HepG2 (cell line): ENCODE results near the gene CGREF1. TPM values are rescaled to one million over a fixed set of nuclear protein-coding genes. Genes with fewer than 3 reads are reported as not detected.

Experiments
- ELK4 ChIP-seq: sonication (generic); formaldehyde crosslinking; IDR thresholded peaks from 2 replicates; pipeline ENCODE4 v1.9.0; 2021; ENCODE audit warnings: missing genetic modification reagents, borderline replicate concordance
- EP300 ChIP-seq, 3 experiments: sonication (generic) in 1 of 3; formaldehyde crosslinking in 1 of 3; IDR thresholded peaks; 2 replicates each; pipeline versions ENCODE4 v1.5.1 to v1.6.1; 2011 to 2020; ENCODE audit warnings: low read depth in 2 of 3, low read length in 2 of 3, borderline replicate concordance in 1 of 3, improper control_type of control experiment in 1 of 3, mild to moderate bottlenecking in 1 of 3, missing genetic modification reagents in 1 of 3, moderate library complexity in 1 of 3
- HDAC1 ChIP-seq: sonication (generic); formaldehyde crosslinking; IDR thresholded peaks from 2 replicates; pipeline ENCODE4 v1.5.1; 2020; ENCODE audit warnings: mild to moderate bottlenecking, missing genetic modification reagents
- RARA ChIP-seq: IDR thresholded peaks from 2 replicates; pipeline ENCODE4 v1.6.1; 2016; ENCODE audit warnings: missing genetic modification reagents, missing compliant biosample characterization
- SYNCRIP ChIP-seq: fragments of 200-400 bp; formaldehyde crosslinking; IDR thresholded peaks from 2 replicates; pipeline ENCODE4 v1.6.1; 2018; ENCODE audit warnings: mild to moderate bottlenecking, low read depth, low read length; ENCODE audit not compliant: insufficient read depth
- YEATS4 ChIP-seq: sonication (generic); formaldehyde crosslinking; IDR thresholded peaks from 2 replicates; pipeline ENCODE4 v1.4.0; 2020; ENCODE audit warnings: missing genetic modification reagents, borderline replicate concordance
- ZNF383 ChIP-seq: sonication (generic); formaldehyde crosslinking; IDR thresholded peaks from 2 replicates; pipeline ENCODE4 v1.4.0; 2020; ENCODE audit warnings: missing genetic modification reagents, mild to moderate bottlenecking, borderline replicate concordance
- ZNF784 ChIP-seq: sonication (generic); formaldehyde crosslinking; IDR thresholded peaks from 2 replicates; pipeline ENCODE4 v1.5.1; 2020; ENCODE audit warnings: missing genetic modification reagents, mild to moderate bottlenecking, borderline replicate concordance
- ZSCAN29 ChIP-seq: sonication (generic); formaldehyde crosslinking; conservative IDR thresholded peaks from 2 replicates; pipeline ENCODE4 v1.4.0; 2020; ENCODE audit warnings: mild to moderate bottlenecking, missing genetic modification reagents
- polyA plus RNA-seq, 8 experiments: library from polyadenylated mRNA; depleted of rRNA in 3 of 8; stranded (reverse) in 7 of 8; unstranded in 1 of 8; fragments of >200 nt; fragmentation: Illumina TruSeq in 4 of 8; extraction: Trizol in 4 of 8; gene quantifications; 2 replicates each; pipeline versions ENCODE4 v1.2.1 to v1.2.3, GENCODE V29; 2011 to 2016; ENCODE audit warnings: low read depth in 4 of 8, missing spikeins in 1 of 8, mixed read lengths in 1 of 8; ENCODE audit not compliant: insufficient read depth in 1 of 8
- total RNA-seq, 5 experiments: library from RNA; depleted of rRNA; stranded (reverse); fragments of >200 nt; fragmentation: Illumina TruSeq; extraction: Trizol; gene quantifications; 2 replicates each; pipeline ENCODE4 v1.2.3, GENCODE V29; 2016; ENCODE audit warnings: low read depth in 1 of 5
- TF ChIP-seq, protein P1 (sequence below): sonication (generic); formaldehyde crosslinking; IDR thresholded peaks from 2 replicates; pipeline ENCODE4 v1.4.0; 2020; ENCODE audit warnings: missing genetic modification reagents, borderline replicate concordance
- TF ChIP-seq, protein P2 (sequence below): sonication (generic); formaldehyde crosslinking; IDR thresholded peaks from 2 replicates; pipeline ENCODE4 v1.5.0; 2020; ENCODE audit warnings: missing genetic modification reagents
- TF ChIP-seq, protein P3 (sequence below): sonication (generic); formaldehyde crosslinking; conservative IDR thresholded peaks from 2 replicates; pipeline ENCODE4 v1.5.0; 2020; ENCODE audit warnings: missing genetic modification reagents
- TF ChIP-seq, protein P4 (sequence below): IDR thresholded peaks from 2 replicates; pipeline ENCODE4 v1.6.1; 2016; ENCODE audit warnings: low read depth

CGREF1 gene
- total and polyA plus RNA-seq, 2 of the 13 experiments (the other 11 are each of a cell fraction or from before 2014, with no cell fraction given), result 13.9 to 23.4 TPM

- TF ChIP-seq, protein P1, sequence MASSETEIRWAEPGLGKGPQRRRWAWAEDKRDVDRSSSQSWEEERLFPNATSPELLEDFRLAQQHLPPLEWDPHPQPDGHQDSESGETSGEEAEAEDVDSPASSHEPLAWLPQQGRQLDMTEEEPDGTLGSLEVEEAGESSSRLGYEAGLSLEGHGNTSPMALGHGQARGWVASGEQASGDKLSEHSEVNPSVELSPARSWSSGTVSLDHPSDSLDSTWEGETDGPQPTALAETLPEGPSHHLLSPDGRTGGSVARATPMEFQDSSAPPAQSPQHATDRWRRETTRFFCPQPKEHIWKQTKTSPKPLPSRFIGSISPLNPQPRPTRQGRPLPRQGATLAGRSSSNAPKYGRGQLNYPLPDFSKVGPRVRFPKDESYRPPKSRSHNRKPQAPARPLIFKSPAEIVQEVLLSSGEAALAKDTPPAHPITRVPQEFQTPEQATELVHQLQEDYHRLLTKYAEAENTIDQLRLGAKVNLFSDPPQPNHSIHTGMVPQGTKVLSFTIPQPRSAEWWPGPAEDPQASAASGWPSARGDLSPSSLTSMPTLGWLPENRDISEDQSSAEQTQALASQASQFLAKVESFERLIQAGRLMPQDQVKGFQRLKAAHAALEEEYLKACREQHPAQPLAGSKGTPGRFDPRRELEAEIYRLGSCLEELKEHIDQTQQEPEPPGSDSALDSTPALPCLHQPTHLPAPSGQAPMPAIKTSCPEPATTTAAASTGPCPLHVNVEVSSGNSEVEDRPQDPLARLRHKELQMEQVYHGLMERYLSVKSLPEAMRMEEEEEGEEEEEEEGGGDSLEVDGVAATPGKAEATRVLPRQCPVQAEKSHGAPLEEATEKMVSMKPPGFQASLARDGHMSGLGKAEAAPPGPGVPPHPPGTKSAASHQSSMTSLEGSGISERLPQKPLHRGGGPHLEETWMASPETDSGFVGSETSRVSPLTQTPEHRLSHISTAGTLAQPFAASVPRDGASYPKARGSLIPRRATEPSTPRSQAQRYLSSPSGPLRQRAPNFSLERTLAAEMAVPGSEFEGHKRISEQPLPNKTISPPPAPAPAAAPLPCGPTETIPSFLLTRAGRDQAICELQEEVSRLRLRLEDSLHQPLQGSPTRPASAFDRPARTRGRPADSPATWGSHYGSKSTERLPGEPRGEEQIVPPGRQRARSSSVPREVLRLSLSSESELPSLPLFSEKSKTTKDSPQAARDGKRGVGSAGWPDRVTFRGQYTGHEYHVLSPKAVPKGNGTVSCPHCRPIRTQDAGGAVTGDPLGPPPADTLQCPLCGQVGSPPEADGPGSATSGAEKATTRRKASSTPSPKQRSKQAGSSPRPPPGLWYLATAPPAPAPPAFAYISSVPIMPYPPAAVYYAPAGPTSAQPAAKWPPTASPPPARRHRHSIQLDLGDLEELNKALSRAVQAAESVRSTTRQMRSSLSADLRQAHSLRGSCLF (CRISPR knock-in tag), result no peak
- TF ChIP-seq, protein P2, sequence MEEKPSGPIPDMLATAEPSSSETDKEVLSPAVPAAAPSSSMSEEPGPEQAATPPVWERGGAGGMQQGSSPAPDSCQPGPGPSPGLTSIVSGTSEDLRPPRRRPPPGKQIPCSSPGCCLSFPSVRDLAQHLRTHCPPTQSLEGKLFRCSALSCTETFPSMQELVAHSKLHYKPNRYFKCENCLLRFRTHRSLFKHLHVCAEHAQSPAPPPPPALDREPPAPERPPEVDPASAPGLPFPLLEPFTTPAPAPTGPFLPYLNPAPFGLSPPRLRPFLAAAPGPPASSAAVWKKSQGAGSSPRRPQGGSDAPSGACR, result peak; percentile 96
- no peak for TF ChIP-seq SYNCRIP
- TF ChIP-seq HDAC1 (CRISPR knock-in tag), result 0 out of 2 replicates have a peak, but pooled peaks have one; percentile 39
- TF ChIP-seq YEATS4, result no peak
- TF ChIP-seq, protein P3, sequence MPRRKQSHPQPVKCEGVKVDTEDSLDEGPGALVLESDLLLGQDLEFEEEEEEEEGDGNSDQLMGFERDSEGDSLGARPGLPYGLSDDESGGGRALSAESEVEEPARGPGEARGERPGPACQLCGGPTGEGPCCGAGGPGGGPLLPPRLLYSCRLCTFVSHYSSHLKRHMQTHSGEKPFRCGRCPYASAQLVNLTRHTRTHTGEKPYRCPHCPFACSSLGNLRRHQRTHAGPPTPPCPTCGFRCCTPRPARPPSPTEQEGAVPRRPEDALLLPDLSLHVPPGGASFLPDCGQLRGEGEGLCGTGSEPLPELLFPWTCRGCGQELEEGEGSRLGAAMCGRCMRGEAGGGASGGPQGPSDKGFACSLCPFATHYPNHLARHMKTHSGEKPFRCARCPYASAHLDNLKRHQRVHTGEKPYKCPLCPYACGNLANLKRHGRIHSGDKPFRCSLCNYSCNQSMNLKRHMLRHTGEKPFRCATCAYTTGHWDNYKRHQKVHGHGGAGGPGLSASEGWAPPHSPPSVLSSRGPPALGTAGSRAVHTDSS (CRISPR knock-in tag), result no peak
- TF ChIP-seq ZNF784 (CRISPR knock-in tag), result no peak
- TF ChIP-seq RARA (CRISPR knock-in tag), result no peak
- TF ChIP-seq ELK4 (CRISPR knock-in tag), result no peak
- TF ChIP-seq, protein P4, sequence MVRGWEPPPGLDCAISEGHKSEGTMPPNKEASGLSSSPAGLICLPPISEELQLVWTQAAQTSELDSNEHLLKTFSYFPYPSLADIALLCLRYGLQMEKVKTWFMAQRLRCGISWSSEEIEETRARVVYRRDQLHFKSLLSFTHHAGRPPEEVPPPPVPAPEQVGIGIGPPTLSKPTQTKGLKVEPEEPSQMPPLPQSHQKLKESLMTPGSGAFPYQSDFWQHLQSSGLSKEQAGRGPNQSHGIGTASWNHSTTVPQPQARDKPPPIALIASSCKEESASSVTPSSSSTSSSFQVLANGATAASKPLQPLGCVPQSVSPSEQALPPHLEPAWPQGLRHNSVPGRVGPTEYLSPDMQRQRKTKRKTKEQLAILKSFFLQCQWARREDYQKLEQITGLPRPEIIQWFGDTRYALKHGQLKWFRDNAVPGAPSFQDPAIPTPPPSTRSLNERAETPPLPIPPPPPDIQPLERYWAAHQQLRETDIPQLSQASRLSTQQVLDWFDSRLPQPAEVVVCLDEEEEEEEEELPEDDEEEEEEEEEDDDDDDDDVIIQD (CRISPR knock-in tag), result 0 out of 2 replicates have a peak, but pooled peaks have one; percentile 11
- TF ChIP-seq EP300 (IDR thresholded peaks at IDR 0.05; ENCODE audit: low read depth in 2 of 2, low read length in 2 of 2), result no peak
- no peak for TF ChIP-seq EP300 (CRISPR knock-in tag; IDR thresholded peaks at IDR 0.05; ENCODE audit: borderline replicate concordance)
- no peak for TF ChIP-seq ZNF383
- 0 out of 2 replicates have a peak, but pooled peaks have one; percentile 66 for TF ChIP-seq ZSCAN29 (CRISPR knock-in tag)
These were observed 16.0 kb upstream of the CGREF1 start (continued) for GRCh38 chr2:27134781-27135477.
